Lung (tissue), 12 donors: Measurements from ENCODE around the gene VSX1. TPM values are rescaled to one million over a fixed set of nuclear protein-coding genes. Genes with fewer than 3 reads are reported as not detected.

Source experiments
- ATAC-seq: fragments of 200-7000 bp; cut with Tn5 transposase; one replicate; pipeline ENCODE4 v1.9.1; 2020; ENCODE audit warnings: moderate number of reproducible peaks; ENCODE audit not compliant: insufficient read depth, low FRiP score
- DNase-seq, 3 donors: peaks; one replicate each; pipeline ENCODE4 v3.0.0-alpha.2; 2013 to 2017
- H3K27ac ChIP-seq, 2 donors: one replicate each; pipeline ENCODE4 v1.5.1; 2013; ENCODE audit warnings: mild to moderate bottlenecking in 2 of 2, moderate library complexity in 2 of 2, control low read depth in 1 of 2, inconsistent platforms in 1 of 2, low read depth in 1 of 2, low read length in 1 of 2
- H3K27me3 ChIP-seq, 3 donors: one replicate each; pipeline ENCODE4 v1.5.1; 2013; ENCODE audit warnings: low read length in 2 of 3; ENCODE audit not compliant: control insufficient read depth in 3 of 3, insufficient read depth in 3 of 3
- H3K36me3 ChIP-seq, 4 donors: one replicate each; pipeline ENCODE4 v1.5.1; 2013; ENCODE audit warnings: low read length in 4 of 4, mild to moderate bottlenecking in 1 of 4, moderate library complexity in 1 of 4; ENCODE audit not compliant: control insufficient read depth in 4 of 4, insufficient read depth in 4 of 4
- H3K4me1 ChIP-seq, 5 donors: one replicate each; pipeline ENCODE4 v1.5.1; 2013; ENCODE audit warnings: low read length in 5 of 5, mild to moderate bottlenecking in 2 of 5, moderate library complexity in 1 of 5; ENCODE audit not compliant: control insufficient read depth in 5 of 5, insufficient read depth in 5 of 5
- H3K4me3 ChIP-seq: one replicate; pipeline ENCODE4 v1.5.1; 2013; ENCODE audit warnings: mild to moderate bottlenecking, control low read depth, moderate library complexity
- H3K9ac ChIP-seq, 2 donors: one replicate each; pipeline ENCODE4 v1.5.1; 2013; ENCODE audit warnings: low read length in 2 of 2, control low read depth in 1 of 2; ENCODE audit not compliant: insufficient read depth in 1 of 2
- H3K9me3 ChIP-seq, 4 donors: one replicate each; pipeline ENCODE4 v1.5.1; 2013; ENCODE audit warnings: low read length in 3 of 4, mild to moderate bottlenecking in 1 of 4, moderate library complexity in 1 of 4; ENCODE audit not compliant: control insufficient read depth in 4 of 4, insufficient read depth in 3 of 4
- WGBS, 2 donors: extraction: QIAGEN DNeasy Blood & Tissue Kit; methylation state at CpG; one replicate each; pipeline ENCODE4 v1.1.7; 2013; 5-methylcytosine and 5-hydroxymethylcytosine counted together
- polyA plus RNA-seq, 2 donors: library from polyadenylated mRNA; stranded (reverse); fragments of 200-250 nt; gene quantifications; one replicate each; pipeline ENCODE4 v1.2.1, GENCODE V29; 2013
- total RNA-seq, 2 donors: library from RNA; depleted of rRNA in 1 of 2; stranded (reverse); fragments of >200 nt in 1 of 2; gene quantifications; one replicate each; pipeline ENCODE4 v1.2.1, GENCODE V29; 2014 to 2021
- TF ChIP-seq, protein P1 (sequence below): IDR thresholded peaks from 2 replicates; pipeline ENCODE4 v1.5.1; 2012; ENCODE audit warnings: mild to moderate bottlenecking; ENCODE audit errors: control extremely low read depth, extremely low read depth
- donor health status: control.
- donor health status: control.
- donor health status: Bipolar disorder and iron deficiency.
- donor health status: healthy.
- donor health status: DM: yes; HTN: yes; CAD: no.

The VSX1 gene
- total and polyA plus RNA-seq, 4 donors = not detected

DNA sequence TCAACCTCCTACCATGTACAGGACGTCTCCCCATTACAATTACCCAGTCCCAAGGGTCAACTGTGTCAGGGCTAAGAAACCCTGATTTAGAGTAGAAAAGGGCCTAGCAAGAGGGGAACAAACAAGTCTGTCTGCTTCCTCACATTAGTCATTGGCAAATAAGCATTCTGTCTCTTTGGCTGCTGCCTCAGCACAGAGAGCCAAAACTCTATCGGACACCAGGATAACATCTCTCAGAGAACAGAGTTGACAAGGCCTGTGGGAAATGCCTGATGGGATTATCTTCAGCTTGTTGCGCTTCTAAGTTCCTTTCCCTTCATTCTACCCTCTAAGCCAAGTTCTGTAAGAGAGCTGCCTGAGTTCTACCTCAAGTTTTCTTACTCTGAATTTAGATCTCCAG, 19.0 kb upstream of the VSX1 start:
- H3K9me3 ChIP-seq = peaks cover 0 to 4% (median 0%) of the 10 kb centered on the region in 4 donors
- H3K27me3 ChIP-seq = peaks cover 0 to 17% (median 0%) of the 10 kb centered on the region in 3 donors
- H3K4me1 ChIP-seq = no peaks in the 10 kb centered on the region
- no peak for ATAC-seq
- no peak overlapping the region for H3K9ac ChIP-seq
- 79 to 83% methylated on average over 3 of the region's 3 CpGs for WGBS, 2 donors
- H3K36me3 ChIP-seq = no peaks in the 10 kb centered on the region
- H3K4me3 ChIP-seq = no peak overlapping the region
- H3K27ac ChIP-seq = no peak overlapping the region
- no peak for DNase-seq
- TF ChIP-seq, protein P1, sequence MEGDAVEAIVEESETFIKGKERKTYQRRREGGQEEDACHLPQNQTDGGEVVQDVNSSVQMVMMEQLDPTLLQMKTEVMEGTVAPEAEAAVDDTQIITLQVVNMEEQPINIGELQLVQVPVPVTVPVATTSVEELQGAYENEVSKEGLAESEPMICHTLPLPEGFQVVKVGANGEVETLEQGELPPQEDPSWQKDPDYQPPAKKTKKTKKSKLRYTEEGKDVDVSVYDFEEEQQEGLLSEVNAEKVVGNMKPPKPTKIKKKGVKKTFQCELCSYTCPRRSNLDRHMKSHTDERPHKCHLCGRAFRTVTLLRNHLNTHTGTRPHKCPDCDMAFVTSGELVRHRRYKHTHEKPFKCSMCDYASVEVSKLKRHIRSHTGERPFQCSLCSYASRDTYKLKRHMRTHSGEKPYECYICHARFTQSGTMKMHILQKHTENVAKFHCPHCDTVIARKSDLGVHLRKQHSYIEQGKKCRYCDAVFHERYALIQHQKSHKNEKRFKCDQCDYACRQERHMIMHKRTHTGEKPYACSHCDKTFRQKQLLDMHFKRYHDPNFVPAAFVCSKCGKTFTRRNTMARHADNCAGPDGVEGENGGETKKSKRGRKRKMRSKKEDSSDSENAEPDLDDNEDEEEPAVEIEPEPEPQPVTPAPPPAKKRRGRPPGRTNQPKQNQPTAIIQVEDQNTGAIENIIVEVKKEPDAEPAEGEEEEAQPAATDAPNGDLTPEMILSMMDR = no peak

DNA sequence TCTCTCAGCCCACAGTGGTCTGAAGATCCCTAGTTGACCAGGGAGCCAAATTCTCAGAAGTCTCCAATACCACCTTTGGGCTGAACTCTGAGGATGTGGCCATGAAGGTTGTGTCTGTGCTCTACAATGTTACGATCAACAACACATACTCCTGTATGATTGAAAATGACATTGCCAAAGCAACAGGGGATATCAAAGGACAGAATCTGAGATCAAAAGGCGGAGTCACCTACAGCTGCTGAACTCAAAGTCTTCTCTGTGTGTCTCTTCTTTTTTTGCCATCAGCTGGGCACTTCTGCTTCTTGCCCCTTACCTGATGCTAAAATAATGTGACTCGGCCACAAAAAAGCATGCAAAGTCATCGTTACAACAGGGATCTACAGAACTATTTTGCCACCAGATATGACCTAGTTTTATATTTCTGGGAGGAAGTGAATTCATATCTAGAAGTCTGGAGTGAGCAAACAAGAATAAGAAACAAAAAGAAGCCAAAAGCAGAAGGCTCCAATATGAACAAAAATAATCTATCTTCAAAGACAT, 17.7 kb upstream of the VSX1 start:
- TF ChIP-seq, protein P1 = no peak
- Histone ChIP-seq H3K4me3 (no peak overlapping the region), H3K27ac (no peak overlapping the region), H3K9ac (no peak overlapping the region), H3K27me3 (peaks cover 0 to 19% (median 6%) of the 10 kb centered on the region in 3 donors), H3K9me3 (peaks cover 0 to 4% (median 0%) of the 10 kb centered on the region in 4 donors), H3K36me3 (no peaks in the 10 kb centered on the region), H3K4me1 (no peaks in the 10 kb centered on the region)
- WGBS, 2 donors = 53 to 79% methylated on average over 4 of the region's 4 CpGs
- DNase-seq (no peak), ATAC-seq (no peak)

DNA sequence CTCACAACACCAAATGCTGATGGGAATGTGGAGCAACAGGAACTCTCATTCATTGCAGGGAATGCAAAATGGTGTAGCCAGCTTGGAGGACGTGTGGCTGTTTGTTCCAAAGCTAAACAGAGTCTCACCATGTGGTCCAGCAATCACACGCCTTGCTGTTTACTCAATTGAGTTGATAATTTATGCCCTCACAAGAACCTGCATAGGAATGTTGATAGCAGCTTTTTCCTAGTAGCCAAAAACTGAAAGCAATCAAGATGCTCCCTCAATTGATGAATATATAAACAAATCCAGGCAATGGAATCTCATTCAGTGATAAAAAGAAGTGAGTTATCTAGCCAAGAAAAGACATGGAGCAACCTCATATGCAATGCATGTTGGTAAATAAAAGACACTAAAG, 15.6 kb upstream of the VSX1 start:
- 35% methylated on average over 2 of the region's 2 CpGs for WGBS, 2 donors
- Histone ChIP-seq H3K9me3 (peaks cover 0 to under 1% (median 0%) of the 10 kb centered on the region in 4 donors), H3K4me3 (no peak overlapping the region), H3K9ac (no peak overlapping the region), H3K27me3 (peaks cover 0 to 19% (median 6%) of the 10 kb centered on the region in 3 donors), H3K4me1 (no peaks in the 10 kb centered on the region), H3K27ac (no peak overlapping the region), H3K36me3 (no peaks in the 10 kb centered on the region)
- no peak for DNase-seq
- ATAC-seq = no peak
- TF ChIP-seq, protein P1 = no peak
